Measurements from ENCODE around the gene DRG2. TPM values are rescaled to one million over a fixed set of nuclear protein-coding genes. Genes with fewer than 3 reads are reported as not detected.

The DRG2 gene
- total and polyA plus RNA-seq, 7 donors, result 23.7 to 33.5 (median 29.7) TPM

- WGBS, 3 donors, result 0 to 1% (median 1%) methylated on average over 40 to 70 of the region's 81 CpGs
- peak; percentile 27 to 76 for DNase-seq
- intact Hi-C loops (cut with DNase I), result loop anchor here (5.0 to 10.0 kb wide), 5 partner anchors 115 to 355 kb away; partner anchors contain the start of gene RAI1 (in 1 of the 2)
- peak overlapping the region; percentile 90 for H3K27ac ChIP-seq
- peaks cover 43% of the 10 kb centered on the region for H3K4me1 ChIP-seq
- peak in 3 of 4 donors; percentile 3 to 51 (median 48) for ATAC-seq
- peaks cover 0 to 6% of the 10 kb centered on the region in 2 donors for H3K36me3 ChIP-seq (ENCODE audit: insufficient read depth in 1 of 2, low read depth in 1 of 2)
- peak overlapping the region; percentile 90 for H3K4me3 ChIP-seq
- no peaks in the 10 kb centered on the region for H3K27me3 ChIP-seq (ENCODE audit: insufficient read depth in 3 of 3, low read length in 2 of 3)
- no peaks in the 10 kb centered on the region for H3K9me3 ChIP-seq
- no peak for TF ChIP-seq CTCF (IDR thresholded peaks at IDR 0.05)
Measured at GRCh38 chr17:18039535-18040260, 48.0 kb upstream of the DRG2 start.

- intact Hi-C loops (cut with DNase I), result no loop called here
- peaks cover 44% of the 10 kb centered on the region for H3K4me1 ChIP-seq
- WGBS, 3 donors, result 21 to 35% (median 24%) methylated on average over 6 of the region's 6 CpGs
Measured at GRCh38 chr17:18040261-18040858, 47.4 kb upstream of the DRG2 start.

GRCh38 chr17:18041776-18042175 lies 46.0 kb upstream of the DRG2 start:
- ATAC-seq (peak; percentile 26 to 63 (median 54)), DNase-seq (peak; percentile 37 to 68)
- Histone ChIP-seq H3K27me3 (ENCODE audit: insufficient read depth in 3 of 3, low read length in 2 of 3) (no peaks in the 10 kb centered on the region), H3K27ac (peak overlapping the region; percentile 90), H3K36me3 (ENCODE audit: insufficient read depth in 1 of 2, low read depth in 1 of 2) (peaks cover 3 to 25% of the 10 kb centered on the region in 2 donors), H3K9me3 (no peaks in the 10 kb centered on the region), H3K4me1 (peaks cover 44% of the 10 kb centered on the region), H3K4me3 (peak overlapping the region; percentile 90)
- intact Hi-C loops (cut with DNase I), result no loop called here
- 10 to 31% (median 22%) methylated on average over 1 of the region's 1 CpG for WGBS, 3 donors
- no peak for TF ChIP-seq CTCF (IDR thresholded peaks at IDR 0.05)

More at GRCh38 chr17:18040261-18040858, 47.4 kb upstream of the DRG2 start:
- Histone ChIP-seq H3K36me3 (ENCODE audit: insufficient read depth in 1 of 2, low read depth in 1 of 2) (peaks cover 3 to 13% of the 10 kb centered on the region in 2 donors), H3K27me3 (ENCODE audit: insufficient read depth in 3 of 3, low read length in 2 of 3) (no peaks in the 10 kb centered on the region), H3K9me3 (no peaks in the 10 kb centered on the region), H3K27ac (peak overlapping the region; percentile 90), H3K4me3 (peak overlapping the region; percentile 90)
- DNase-seq (no peak), ATAC-seq (no peak)
- TF ChIP-seq CTCF (IDR thresholded peaks at IDR 0.05), result no peak

- peak overlapping the region; percentile 90 for H3K27ac ChIP-seq
- TF ChIP-seq CTCF (IDR thresholded peaks at IDR 0.05), result no peak
- peaks cover 40% of the 10 kb centered on the region for H3K4me1 ChIP-seq
- DNase-seq (no peak), ATAC-seq (no peak)
- no peak overlapping the region for H3K4me3 ChIP-seq
- 78 to 86% (median 78%) methylated on average over 8 of the region's 8 CpGs for WGBS, 3 donors
- no peaks in the 10 kb centered on the region for H3K27me3 ChIP-seq (ENCODE audit: insufficient read depth in 3 of 3, low read length in 2 of 3)
- intact Hi-C loops (cut with DNase I), result no loop called here
- H3K9me3 ChIP-seq, result no peaks in the 10 kb centered on the region
- H3K36me3 ChIP-seq (ENCODE audit: insufficient read depth in 1 of 2, low read depth in 1 of 2), result peaks cover 3 to 37% of the 10 kb centered on the region in 2 donors
Measured at GRCh38 chr17:18042983-18043382, 44.8 kb upstream of the DRG2 start.
